H1 (cell line): ENCODE measurements around the gene GPATCH2. TPM values are rescaled to one million over a fixed set of nuclear protein-coding genes. Genes with fewer than 3 reads are reported as not detected.

Experiments used
- CTCF ChIA-PET: fragments of 300-600 bp; sonication (Branson Sonifier 250); formaldehyde crosslinking; loops from one replicate; lab custom pipeline; 2021; ENCODE audit not compliant: partially characterized antibody; lab: Charles Lee
- POLR2A ChIA-PET: fragments of 300-600 bp; sonication (Branson Sonifier 250); formaldehyde crosslinking; loops from one replicate; lab custom pipeline; 2021; ENCODE audit warnings: inconsistent platforms; ENCODE audit not compliant: partially characterized antibody; lab: Charles Lee
- DNase-seq, 2 experiments: peaks; one replicate each; pipeline versions ENCODE4 v3.0.0 to v3.0.0-alpha.2; 2010 to 2022; ENCODE audit warnings: low spot score in 2 of 2, low read depth in 1 of 2, mixed read lengths in 1 of 2
- FAIRE-seq: peaks from 2 replicates; lab custom pipeline; 2011; peaks lifted over from hg19 to GRCh38; lab: Jason Lieb, UNC
- H2AFZ ChIP-seq: 2 replicates; pipeline ENCODE4 v1.8.1; 2012; ENCODE audit warnings: low read length, inconsistent platforms
- H2AK5ac ChIP-seq: 2 replicates; pipeline ENCODE4 v1.6.1; 2013; ENCODE audit warnings: low read depth, low read length
- H2BK120ac ChIP-seq: replicated peaks from 2 replicates; pipeline ENCODE3; 2013; ENCODE audit warnings: low read depth, low read length, inconsistent platforms
- H2BK12ac ChIP-seq: 2 replicates; pipeline ENCODE4 v1.6.1; 2013; ENCODE audit warnings: low read depth, low read length
- H2BK15ac ChIP-seq: 2 replicates; pipeline ENCODE4 v1.6.1; 2013; ENCODE audit warnings: low read length
- H2BK20ac ChIP-seq: 2 replicates; pipeline ENCODE4 v1.6.1; 2013; ENCODE audit warnings: low read length
- H2BK5ac ChIP-seq: 2 replicates; pipeline ENCODE4 v1.6.1; 2013; ENCODE audit warnings: low read depth, low read length
- H3K14ac ChIP-seq: 2 replicates; pipeline ENCODE4 v1.6.1; 2013; ENCODE audit warnings: inconsistent platforms; ENCODE audit not compliant: insufficient read length
- H3K18ac ChIP-seq: 2 replicates; pipeline ENCODE4 v1.6.1; 2013; ENCODE audit warnings: low read length; ENCODE audit errors: extremely low read depth
- H3K23ac ChIP-seq: 2 replicates; pipeline ENCODE4 v1.6.1; 2013; ENCODE audit warnings: inconsistent platforms; ENCODE audit not compliant: insufficient read length
- H3K23me2 ChIP-seq: 2 replicates; pipeline ENCODE4 v1.6.1; 2013; ENCODE audit warnings: low read depth, low read length
- H3K27ac ChIP-seq: 2 replicates; pipeline ENCODE4 v1.6.1; 2011; ENCODE audit warnings: low read depth, low read length, inconsistent platforms
- H3K27me3 ChIP-seq, 4 experiments: replicated peaks in 1 of 4; 1 replicate in 1 of 4; 2 replicates in 3 of 4; pipeline versions ENCODE4 v1.6.1 to v1.8.1; 2011 to 2013; ENCODE audit warnings: low read length in 3 of 4, mild to moderate bottlenecking in 3 of 4, inconsistent platforms in 2 of 4, mixed read lengths in 2 of 4, moderate library complexity in 1 of 4; ENCODE audit not compliant: control insufficient read depth in 3 of 4, insufficient read depth in 3 of 4; ENCODE audit errors: extremely low read depth in 1 of 4
- H3K36me3 ChIP-seq, 4 experiments: 2 replicates each; pipeline versions ENCODE4 v1.6.1 to v1.8.1; 2011 to 2013; ENCODE audit warnings: mild to moderate bottlenecking in 4 of 4, low read length in 3 of 4, moderate library complexity in 2 of 4, control low read depth in 1 of 4, inconsistent platforms in 1 of 4; ENCODE audit not compliant: insufficient read depth in 4 of 4, control insufficient read depth in 2 of 4
- H3K4ac ChIP-seq: replicated peaks from 2 replicates; pipeline ENCODE3; 2013; ENCODE audit warnings: low read length, low read depth, mixed read lengths, inconsistent platforms; ENCODE audit not compliant: insufficient read length
- H3K4me1 ChIP-seq, 4 experiments: replicated peaks in 1 of 4; 1 replicate in 1 of 4; 2 replicates in 3 of 4; pipeline versions ENCODE4 v1.6.1 to v1.8.1; 2011 to 2013; ENCODE audit warnings: low read length in 3 of 4, inconsistent platforms in 2 of 4, mixed read lengths in 1 of 4; ENCODE audit not compliant: insufficient read depth in 4 of 4, control insufficient read depth in 3 of 4
- H3K4me2 ChIP-seq, 2 experiments: 2 replicates each; pipeline versions ENCODE4 v1.6.1 to v1.8.1; 2011 to 2013; ENCODE audit warnings: low read depth in 2 of 2, low read length in 2 of 2, control low read depth in 1 of 2, inconsistent platforms in 1 of 2, mild to moderate bottlenecking in 1 of 2; ENCODE audit not compliant: insufficient read depth in 1 of 2
- H3K4me3 ChIP-seq, 4 experiments: fragments of 200-600, 300-600 bp in 1 of 4; sonication (generic), shearing (Covaris generic), sonication (Bioruptor Twin) in 1 of 4; 2 replicates each; pipeline versions ENCODE4 v1.5.1 to v1.8.1; 2011 to 2016; ENCODE audit warnings: low read length in 4 of 4, low read depth in 3 of 4, control low read depth in 2 of 4, inconsistent platforms in 2 of 4, mild to moderate bottlenecking in 2 of 4, mixed read lengths in 1 of 4, moderate library complexity in 1 of 4; ENCODE audit not compliant: insufficient read depth in 2 of 4; ENCODE audit errors: extremely low read depth in 1 of 4
- H3K56ac ChIP-seq: replicated peaks from 2 replicates; pipeline ENCODE3; 2013; ENCODE audit warnings: low read depth, mild to moderate bottlenecking, mixed read lengths, low read length, inconsistent platforms; ENCODE audit not compliant: insufficient read length
- H3K79me1 ChIP-seq: 2 replicates; pipeline ENCODE4 v1.6.1; 2013; ENCODE audit warnings: low read depth, low read length, control low read depth
- H3K79me2 ChIP-seq, 2 experiments: 2 replicates each; pipeline versions ENCODE4 v1.6.1 to v1.8.1; 2012 to 2013; ENCODE audit warnings: low read length in 2 of 2, mild to moderate bottlenecking in 2 of 2, inconsistent platforms in 1 of 2; ENCODE audit not compliant: insufficient read depth in 2 of 2, control insufficient read depth in 1 of 2
- H3K9ac ChIP-seq, 4 experiments: replicated peaks in 1 of 4; 1 replicate in 1 of 4; 2 replicates in 3 of 4; pipeline versions ENCODE4 v1.6.1 to v1.8.1; 2011 to 2013; ENCODE audit warnings: low read depth in 3 of 4, low read length in 3 of 4, control low read depth in 2 of 4, mild to moderate bottlenecking in 2 of 4, moderate library complexity in 2 of 4, inconsistent platforms in 1 of 4; ENCODE audit errors: extremely low read depth in 1 of 4
- H3K9me3 ChIP-seq, 2 experiments: 2 replicates each; pipeline versions ENCODE4 v1.6.1 to v1.8.1; 2012 to 2013; ENCODE audit warnings: mild to moderate bottlenecking in 2 of 2, moderate library complexity in 2 of 2, control low read depth in 1 of 2, inconsistent platforms in 1 of 2, low read depth in 1 of 2, low read length in 1 of 2, mixed read lengths in 1 of 2; ENCODE audit not compliant: insufficient read depth in 2 of 2
- H4K20me1 ChIP-seq, 2 experiments: replicated peaks in 1 of 2; 2 replicates each; pipeline versions ENCODE3 to v1.8.1; 2011 to 2013; ENCODE audit warnings: inconsistent platforms in 2 of 2, low read length in 2 of 2, mild to moderate bottlenecking in 1 of 2; ENCODE audit not compliant: insufficient read depth in 2 of 2, control insufficient read depth in 1 of 2
- H4K5ac ChIP-seq: 2 replicates; pipeline ENCODE4 v1.6.1; 2013; ENCODE audit warnings: low read length, low read depth, mixed read lengths, inconsistent platforms; ENCODE audit not compliant: insufficient read length
- H4K8ac ChIP-seq: 2 replicates; pipeline ENCODE4 v1.8.0; 2013; ENCODE audit warnings: mild to moderate bottlenecking, moderate library complexity, low read length, inconsistent platforms; ENCODE audit not compliant: insufficient read depth; ENCODE audit errors: extremely low read depth
- H4K91ac ChIP-seq: replicated peaks from 2 replicates; pipeline ENCODE3; 2013; ENCODE audit warnings: low read length, mixed read lengths, inconsistent platforms; ENCODE audit not compliant: insufficient read length
- ATF2 ChIP-seq: IDR thresholded peaks from 2 replicates; pipeline ENCODE4 v1.6.1; 2012; ENCODE audit warnings: low read length, inconsistent platforms
- CHD2 ChIP-seq: IDR thresholded peaks from 2 replicates; pipeline ENCODE4 v1.6.1; 2012; ENCODE audit warnings: low read length, improper control_type of control experiment
- CTBP2 ChIP-seq: IDR thresholded peaks from 2 replicates; pipeline ENCODE4 v1.7.0; 2011; ENCODE audit warnings: borderline replicate concordance, mild to moderate bottlenecking, moderate library complexity, mixed read lengths, low read length; ENCODE audit not compliant: insufficient read depth, insufficient read length
- E2F6 ChIP-seq: IDR thresholded peaks from 2 replicates; pipeline ENCODE4 v1.6.1; 2012; ENCODE audit warnings: inconsistent platforms
- EZH2 ChIP-seq: fragments of 200-600 bp; sonication (generic); IDR thresholded peaks from 2 replicates; pipeline ENCODE4 v1.7.1; 2012; ENCODE audit warnings: low read depth, mild to moderate bottlenecking, moderate library complexity, low read length, inconsistent platforms; ENCODE audit not compliant: severe bottlenecking
- JUND ChIP-seq: IDR thresholded peaks from 2 replicates; pipeline ENCODE4 v1.6.1; 2011; ENCODE audit warnings: mild to moderate bottlenecking, improper control_type of control experiment, low read length
- MAFK ChIP-seq: IDR thresholded peaks from 2 replicates; pipeline ENCODE4 v1.6.1; 2012; ENCODE audit warnings: low read depth, mild to moderate bottlenecking, improper control_type of control experiment, low read length
- NRF1 ChIP-seq: IDR thresholded peaks from 2 replicates; pipeline ENCODE4 v1.6.1; 2011; ENCODE audit warnings: mild to moderate bottlenecking, low read depth, low read length, improper control_type of control experiment
- PHF8 ChIP-seq: fragments of 200-600 bp; sonication (generic); conservative IDR thresholded peaks from 2 replicates; pipeline ENCODE4 v1.7.1; 2012; ENCODE audit warnings: low read depth, mild to moderate bottlenecking, inconsistent platforms, low read length, moderate library complexity
- RXRA ChIP-seq: IDR thresholded peaks from 2 replicates; pipeline ENCODE4 v1.6.1; 2011; ENCODE audit warnings: low read depth, mild to moderate bottlenecking, low read length, moderate library complexity; ENCODE audit not compliant: insufficient read depth
- SIRT6 ChIP-seq: IDR thresholded peaks from one replicate; pipeline ENCODE4 v1.7.1; 2012; ENCODE audit warnings: low read length, inconsistent platforms
- SP2 ChIP-seq: IDR thresholded peaks from 2 replicates; pipeline ENCODE4 v1.6.1; 2012; ENCODE audit warnings: mild to moderate bottlenecking, low read length, inconsistent platforms
- WGBS, 2 experiments: shearing (Covaris generic) in 1 of 2; methylation state at CpG; one replicate each; pipeline versions ENCODE4 v1.1.6 to v1.1.7; 2013 to 2015; ENCODE audit warnings: low lambda C conversion rate in 2 of 2, mixed read lengths in 2 of 2, inconsistent platforms in 1 of 2, low coverage in 1 of 2, missing lambda C conversion rate in 1 of 2; ENCODE audit not compliant: insufficient replicate concordance in 2 of 2, insufficient coverage in 1 of 2, insufficient read length in 1 of 2; ENCODE audit errors: extremely low coverage in 1 of 2, missing lambda C conversion rate in 1 of 2; 5-methylcytosine and 5-hydroxymethylcytosine counted together
- polyA plus RNA-seq, 7 experiments: library from polyadenylated mRNA; depleted of rRNA in 3 of 7; stranded (reverse) in 5 of 7; unstranded in 2 of 7; fragments of >200 nt in 5 of 7; fragments of 200-250 nt in 2 of 7; gene quantifications; 1 replicate in 5 of 7; 2 replicates in 1 of 7; 4 replicates in 1 of 7; pipeline versions ENCODE4 v1.2.1 to v1.2.3, GENCODE V29; 2011 to 2013; ENCODE audit warnings: missing spikeins in 2 of 7, mixed read lengths in 2 of 7
- total RNA-seq: library from RNA; stranded (reverse); fragmentation: NEBNext Ultra II Directional; extraction: Animal tissue kit (Norgen Biotek cat#: 25700); gene quantifications from 2 replicates; pipeline ENCODE4 v1.2.1, GENCODE V29; 2021

Gene GPATCH2
- total and polyA plus RNA-seq, 2 of the 8 experiments (the other 6 are each of a cell fraction or from before 2014, with no cell fraction given) = 3.9 to 13.1 TPM

GRCh38 chr1:217642455-217642854 lies 11.6 kb upstream of the GPATCH2 start:
- Histone ChIP-seq H2BK20ac (no peak overlapping the region), H3K23ac (no peak overlapping the region), H2BK120ac (no peak overlapping the region), H3K79me1 (no peaks in the 10 kb centered on the region), H3K27ac (no peak overlapping the region), H3K18ac (no peak overlapping the region), H2BK15ac (no peak overlapping the region), H2AFZ (no peak overlapping the region), H3K56ac (no peak overlapping the region), H3K14ac (no peak overlapping the region), H4K5ac (no peak overlapping the region), H4K91ac (no peak overlapping the region), H2BK12ac (no peak overlapping the region), H3K9me3 (no peaks in the 10 kb centered on the region), H3K4me2 (no peak overlapping the region), H3K4me1 (peaks cover 0 to 2% (median 0%) of the 10 kb centered on the region in 4 experiments; a peak in 1 of 7 replicates), H4K20me1 (no peaks in the 10 kb centered on the region), H3K4me3 (no peak overlapping the region), H4K8ac (no peak overlapping the region), H3K9ac (no peak overlapping the region), H2BK5ac (no peak overlapping the region), H3K36me3 (no peaks in the 10 kb centered on the region), H3K27me3 (no peaks in the 10 kb centered on the region), H2AK5ac (no peak overlapping the region), H3K23me2 (no peaks in the 10 kb centered on the region), H3K4ac (no peak overlapping the region), H3K79me2 (no peaks in the 10 kb centered on the region)
- FAIRE-seq = no peak
- CTCF ChIA-PET = no interaction called here
- WGBS, 2 experiments = 82% methylated on average over 6 of the region's 6 CpGs; no CpG with 5 or more reads in 1 of the 2 experiments
- DNase-seq = no peak
- POLR2A ChIA-PET = no interaction called here
- TF ChIP-seq SP2 (no peak), EZH2 (no peak), NRF1 (no peak), E2F6 (no peak), RXRA (no peak), SIRT6 (no peak), MAFK (no peak), JUND (no peak), CHD2 (no peak), ATF2 (no peak), CTBP2 (no peak), PHF8 (no peak)
